ENCODE results near the gene WDR1.

Gene WDR1

GRCh38 chr4:10116569-10117358 lies at the start of gene WDR1:
Gene WDR1 (minus strand): TSS chr4:10116799. CDS start chr4:10116666, 133 bp downstream.
- peak within 1 kb of the TSS; percentile 96 for H3K4me3 Mint-ChIP-seq
- no peaks in the 10 kb centered on the region for H3K27me3 Mint-ChIP-seq (ENCODE audit: low read depth)
- peak; percentile 94 for DNase-seq (ENCODE audit: low spot score)
- H3K9me3 Mint-ChIP-seq: no peaks in the 10 kb centered on the region
- peak within 1 kb of the TSS; percentile 98 for H3K27ac Mint-ChIP-seq
- H3K4me1 Mint-ChIP-seq (ENCODE audit: low read depth): peaks cover 64% of the 10 kb centered on the region
- peaks cover 43% of the 10 kb centered on the region for H3K36me3 Mint-ChIP-seq (ENCODE audit: low read depth)

- no peak overlapping the region for H3K27ac Mint-ChIP-seq
- H3K36me3 Mint-ChIP-seq (ENCODE audit: low read depth): no peaks in the 10 kb centered on the region
- no peaks in the 10 kb centered on the region for H3K9me3 Mint-ChIP-seq
- peaks cover 15% of the 10 kb centered on the region for H3K4me1 Mint-ChIP-seq (ENCODE audit: low read depth)
- DNase-seq (ENCODE audit: low spot score): no peak
- H3K4me3 Mint-ChIP-seq: no peak overlapping the region
- H3K27me3 Mint-ChIP-seq (ENCODE audit: low read depth): peaks cover 3% of the 10 kb centered on the region
Observed at GRCh38 chr4:10164877-10165283, 48.3 kb upstream of the WDR1 start.

- H3K9me3 Mint-ChIP-seq: no peaks in the 10 kb centered on the region
Observed at GRCh38 chr4:10163296-10163695, 46.7 kb upstream of the WDR1 start.

GRCh38 chr4:10162341-10163000 lies 45.9 kb upstream of the WDR1 start:
- Mint-ChIP-seq H3K4me1 (ENCODE audit: low read depth) (peaks cover 20% of the 10 kb centered on the region), H3K9me3 (no peaks in the 10 kb centered on the region), H3K27me3 (ENCODE audit: low read depth) (no peaks in the 10 kb centered on the region), H3K4me3 (peak overlapping the region; percentile 32), H3K27ac (no peak overlapping the region), H3K36me3 (ENCODE audit: low read depth) (no peaks in the 10 kb centered on the region)
- DNase-seq (ENCODE audit: low spot score): no peak

More at GRCh38 chr4:10163296-10163695, 46.7 kb upstream of the WDR1 start:
- Mint-ChIP-seq H3K4me3 (no peak overlapping the region), H3K27ac (no peak overlapping the region), H3K4me1 (ENCODE audit: low read depth) (peaks cover 17% of the 10 kb centered on the region), H3K27me3 (ENCODE audit: low read depth) (no peaks in the 10 kb centered on the region), H3K36me3 (ENCODE audit: low read depth) (no peaks in the 10 kb centered on the region)
- no peak for DNase-seq (ENCODE audit: low spot score)

- DNase-seq (ENCODE audit: low spot score): peak; percentile 25
- no peaks in the 10 kb centered on the region for H3K9me3 Mint-ChIP-seq
- H3K4me3 Mint-ChIP-seq: peak overlapping the region; percentile 50
Observed at GRCh38 chr4:10161840-10162239, 45.2 kb upstream of the WDR1 start.

GRCh38 chr4:10161146-10161545 lies 44.5 kb upstream of the WDR1 start:
- Mint-ChIP-seq H3K9me3 (no peaks in the 10 kb centered on the region), H3K36me3 (ENCODE audit: low read depth) (no peaks in the 10 kb centered on the region), H3K4me1 (ENCODE audit: low read depth) (peaks cover 20% of the 10 kb centered on the region), H3K27ac (peak overlapping the region; percentile 35), H3K4me3 (no peak overlapping the region), H3K27me3 (ENCODE audit: low read depth) (no peaks in the 10 kb centered on the region)
- no peak for DNase-seq (ENCODE audit: low spot score)

More at GRCh38 chr4:10161840-10162239, 45.2 kb upstream of the WDR1 start:
- Mint-ChIP-seq H3K27ac (peak overlapping the region; percentile 68), H3K27me3 (ENCODE audit: low read depth) (no peaks in the 10 kb centered on the region), H3K36me3 (ENCODE audit: low read depth) (no peaks in the 10 kb centered on the region), H3K4me1 (ENCODE audit: low read depth) (peaks cover 20% of the 10 kb centered on the region)

GRCh38 chr4:10160281-10160856 lies 43.8 kb upstream of the WDR1 start:
- Mint-ChIP-seq H3K27me3 (ENCODE audit: low read depth) (no peaks in the 10 kb centered on the region), H3K27ac (no peak overlapping the region), H3K4me1 (ENCODE audit: low read depth) (peaks cover 20% of the 10 kb centered on the region), H3K9me3 (no peaks in the 10 kb centered on the region), H3K4me3 (no peak overlapping the region), H3K36me3 (ENCODE audit: low read depth) (no peaks in the 10 kb centered on the region)
- no peak for DNase-seq (ENCODE audit: low spot score)

GRCh38 chr4:10159671-10160070 lies 43.1 kb upstream of the WDR1 start:
- H3K4me1 Mint-ChIP-seq (ENCODE audit: low read depth): peaks cover 20% of the 10 kb centered on the region
- DNase-seq (ENCODE audit: low spot score): no peak
- H3K27ac Mint-ChIP-seq: no peak overlapping the region
- H3K36me3 Mint-ChIP-seq (ENCODE audit: low read depth): no peaks in the 10 kb centered on the region
- no peak overlapping the region for H3K4me3 Mint-ChIP-seq
- no peaks in the 10 kb centered on the region for H3K9me3 Mint-ChIP-seq
- H3K27me3 Mint-ChIP-seq (ENCODE audit: low read depth): no peaks in the 10 kb centered on the region

- Mint-ChIP-seq H3K4me3 (no peak overlapping the region), H3K9me3 (no peaks in the 10 kb centered on the region), H3K27me3 (ENCODE audit: low read depth) (no peaks in the 10 kb centered on the region), H3K36me3 (ENCODE audit: low read depth) (no peaks in the 10 kb centered on the region), H3K27ac (no peak overlapping the region), H3K4me1 (ENCODE audit: low read depth) (peaks cover 20% of the 10 kb centered on the region)
- DNase-seq (ENCODE audit: low spot score): no peak
Observed at GRCh38 chr4:10158333-10158942, 41.8 kb upstream of the WDR1 start.

- DNase-seq (ENCODE audit: low spot score): peak; percentile 28
- no peak overlapping the region for H3K4me3 Mint-ChIP-seq
- no peak overlapping the region for H3K27ac Mint-ChIP-seq
- no peaks in the 10 kb centered on the region for H3K9me3 Mint-ChIP-seq
- H3K36me3 Mint-ChIP-seq (ENCODE audit: low read depth): no peaks in the 10 kb centered on the region
- peaks cover 20% of the 10 kb centered on the region for H3K4me1 Mint-ChIP-seq (ENCODE audit: low read depth)
- no peaks in the 10 kb centered on the region for H3K27me3 Mint-ChIP-seq (ENCODE audit: low read depth)
Observed at GRCh38 chr4:10157478-10158332, 41.1 kb upstream of the WDR1 start.

GRCh38 chr4:10154241-10154640 lies 37.6 kb upstream of the WDR1 start:
- Mint-ChIP-seq H3K9me3 (no peaks in the 10 kb centered on the region), H3K36me3 (ENCODE audit: low read depth) (no peaks in the 10 kb centered on the region), H3K27me3 (ENCODE audit: low read depth) (no peaks in the 10 kb centered on the region), H3K4me1 (ENCODE audit: low read depth) (peaks cover 4% of the 10 kb centered on the region), H3K27ac (no peak overlapping the region), H3K4me3 (no peak overlapping the region)
- no peak for DNase-seq (ENCODE audit: low spot score)

- Mint-ChIP-seq H3K27me3 (ENCODE audit: low read depth) (no peaks in the 10 kb centered on the region), H3K4me3 (no peak overlapping the region), H3K27ac (no peak overlapping the region), H3K36me3 (ENCODE audit: low read depth) (no peaks in the 10 kb centered on the region), H3K4me1 (ENCODE audit: low read depth) (peaks cover 3% of the 10 kb centered on the region), H3K9me3 (no peaks in the 10 kb centered on the region)
- DNase-seq (ENCODE audit: low spot score): no peak
Observed at GRCh38 chr4:10153161-10153560, 36.6 kb upstream of the WDR1 start.

- no peaks in the 10 kb centered on the region for H3K4me1 Mint-ChIP-seq (ENCODE audit: low read depth)
- no peak overlapping the region for H3K4me3 Mint-ChIP-seq
- H3K27me3 Mint-ChIP-seq (ENCODE audit: low read depth): no peaks in the 10 kb centered on the region
- H3K27ac Mint-ChIP-seq: no peak overlapping the region
- no peak for DNase-seq (ENCODE audit: low spot score)
- H3K9me3 Mint-ChIP-seq: no peaks in the 10 kb centered on the region
- no peaks in the 10 kb centered on the region for H3K36me3 Mint-ChIP-seq (ENCODE audit: low read depth)
Observed at GRCh38 chr4:10151182-10151581, 34.6 kb upstream of the WDR1 start.

All from T-helper 2 cell treated with Interferon-gamma antibody and Interleukin-4, amounts not matched to agents 5 μg/mL and 100 μg/mL, for 36 hours (primary cell).